Stomach (tissue), 9 donors: ENCODE measurements around the gene PCGF3. TPM values are rescaled to one million over a fixed set of nuclear protein-coding genes. Genes with fewer than 3 reads are reported as not detected.

Source experiments
- DNase-seq, 2 donors: peaks; one replicate each; pipeline versions ENCODE4 v3.0.0 to v3.0.0-alpha.2; 2013 to 2019
- H3K27ac ChIP-seq, 5 donors: fragments of 200-600 bp in 4 of 5; sonication (generic) in 4 of 5; one replicate each; pipeline ENCODE4 v1.5.1; 2013 to 2019; ENCODE audit warnings: mild to moderate bottlenecking in 1 of 5, moderate library complexity in 1 of 5
- H3K27me3 ChIP-seq, 3 donors: fragments of 200-600 bp; sonication (generic); one replicate each; pipeline ENCODE4 v1.5.1; 2017 to 2019; ENCODE audit warnings: mixed run types in 1 of 3
- H3K36me3 ChIP-seq, 4 donors: fragments of 200-600 bp; sonication (generic); 1 replicate in 3 of 4; 2 replicates in 1 of 4; pipeline ENCODE4 v1.5.1; 2016 to 2019
- H3K4me1 ChIP-seq, 4 donors: fragments of 200-600 bp; sonication (generic); one replicate each; pipeline ENCODE4 v1.5.1; 2016 to 2019
- H3K4me3 ChIP-seq, 4 donors: fragments of 200-600 bp; sonication (generic) in 3 of 4; one replicate each; pipeline ENCODE4 v1.5.1; 2016 to 2019; ENCODE audit warnings: mild to moderate bottlenecking in 1 of 4
- H3K9me3 ChIP-seq, 4 donors: fragments of 200-600 bp; sonication (generic); one replicate each; pipeline ENCODE4 v1.5.1; 2016 to 2019
- CTCF ChIP-seq, 7 experiments: fragments of 450-650 bp in 4 of 7; fragments of 200-600 bp in 3 of 7; sonication (generic) in 3 of 7; IDR thresholded peaks; one replicate each; pipeline ENCODE4 v1.5.1; 2016 to 2019; ENCODE audit warnings: antibody characterized with exemption in 7 of 7, control low read depth in 2 of 7, mild to moderate bottlenecking in 1 of 7
- EP300 ChIP-seq: sonication (generic); formaldehyde crosslinking; IDR thresholded peaks from one replicate; pipeline ENCODE4 v1.6.1; 2017; ENCODE audit warnings: antibody characterized with exemption
- POLR2A ChIP-seq, 4 donors: fragments of 450-650 bp; IDR thresholded peaks; one replicate each; pipeline ENCODE4 v1.6.1; 2016; ENCODE audit warnings: antibody characterized with exemption in 4 of 4, control low read depth in 2 of 4, mild to moderate bottlenecking in 1 of 4, moderate library complexity in 1 of 4
- POLR2AphosphoS5 ChIP-seq, 3 donors: sonication (generic); formaldehyde crosslinking; IDR thresholded peaks; one replicate each; pipeline ENCODE4 v1.6.1; 2016; ENCODE audit warnings: antibody characterized with exemption in 3 of 3
- WGBS, 5 donors: extraction: QIAGEN DNeasy Blood & Tissue Kit in 3 of 5; methylation state at CpG; one replicate each; pipeline versions ENCODE4 v1.1.5 to v1.1.7; 2013 to 2018; 5-methylcytosine and 5-hydroxymethylcytosine counted together
- intact Hi-C: fragments of 100-400 bp; cut with DNase I; formaldehyde crosslinking; loops from one replicate; pipeline ENCODE4 v1.15.1; 2023; ENCODE audit warnings: low total_unique reads
- polyA plus RNA-seq, 3 donors: library from polyadenylated mRNA; stranded (reverse); fragments of 200-250 nt; gene quantifications; one replicate each; pipeline ENCODE4 v1.2.3, GENCODE V29; 2013
- total RNA-seq, 5 donors: library from RNA; depleted of rRNA; stranded (reverse); fragments of >200 nt; gene quantifications; one replicate each; pipeline versions ENCODE4 v1.1.0 to v1.2.3, GENCODE V29; 2014 to 2016
- donor health status: healthy with polysubstance abuse.
- donor health status: Bipolar disorder and iron deficiency.
- donor health status: healthy.

PCGF3 gene
- total and polyA plus RNA-seq, 8 donors = 24.7 to 140 (median 62.7) TPM

GRCh38 chr4:738781-739280 is 33.2 kb downstream of the PCGF3 start:
- H3K4me1 ChIP-seq = no peaks in the 10 kb centered on the region
- H3K4me3 ChIP-seq = no peak overlapping the region
- H3K27ac ChIP-seq = no peak overlapping the region
- 59 to 84% (median 79%) methylated on average over 16 of the region's 16 CpGs for WGBS, 5 donors
- no peaks in the 10 kb centered on the region for H3K9me3 ChIP-seq
- TF ChIP-seq CTCF (IDR thresholded peaks at IDR 0.05) (no peak), POLR2A (IDR thresholded peaks at IDR 0.05) (no peak), EP300 (no peak)
- DNase-seq = peak in 1 of 2 donors; percentile 52
- H3K36me3 ChIP-seq = peaks cover 43 to 93% (median 84%) of the 10 kb centered on the region in 4 donors
- no peaks in the 10 kb centered on the region for H3K27me3 ChIP-seq
- intact Hi-C loops = no loop called here

DNA sequence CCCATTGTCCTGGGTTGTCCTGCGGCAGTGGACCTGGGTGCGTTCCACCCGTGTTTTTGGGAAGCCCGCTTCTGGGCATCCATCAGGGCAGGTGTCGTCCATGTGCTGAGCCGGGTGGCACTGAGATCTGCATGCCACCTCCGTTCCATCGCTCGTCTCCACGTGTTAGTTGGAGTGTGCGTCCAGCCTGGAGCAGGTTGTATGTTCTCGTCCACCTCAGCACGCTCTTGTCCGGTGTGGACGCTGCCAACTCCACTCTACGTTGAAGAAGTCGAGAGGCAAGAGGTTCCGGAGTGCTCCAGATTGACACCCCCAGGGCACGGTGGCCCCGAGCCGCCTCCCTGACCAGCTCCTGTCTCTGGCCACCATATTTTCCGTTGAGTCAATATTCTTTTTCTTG is 33.9 kb downstream of the PCGF3 start:
- no peak for DNase-seq
- TF ChIP-seq EP300 (no peak), POLR2A (IDR thresholded peaks at IDR 0.05) (no peak), POLR2AphosphoS5 (IDR thresholded peaks at IDR 0.05) (no peak)
- no peaks in the 10 kb centered on the region for H3K9me3 ChIP-seq
- no peak overlapping the region for H3K4me3 ChIP-seq
- no peak overlapping the region for H3K27ac ChIP-seq
- H3K36me3 ChIP-seq = peaks cover 38 to 93% (median 84%) of the 10 kb centered on the region in 4 donors
- WGBS, 5 donors = 94 to 97% (median 96%) methylated on average over 22 of the region's 22 CpGs
- H3K27me3 ChIP-seq = no peaks in the 10 kb centered on the region
- no peaks in the 10 kb centered on the region for H3K4me1 ChIP-seq
- intact Hi-C loops = no loop called here

GRCh38 chr4:740011-740410 is 34.4 kb downstream of the PCGF3 start:
- 83 to 90% (median 90%) methylated on average over 12 of the region's 12 CpGs for WGBS, 5 donors
- Histone ChIP-seq H3K4me1 (no peaks in the 10 kb centered on the region), H3K27me3 (no peaks in the 10 kb centered on the region), H3K9me3 (no peaks in the 10 kb centered on the region), H3K36me3 (peaks cover 33 to 89% (median 80%) of the 10 kb centered on the region in 4 donors), H3K4me3 (no peak overlapping the region), H3K27ac (no peak overlapping the region)
- TF ChIP-seq EP300 (no peak), POLR2A (IDR thresholded peaks at IDR 0.05) (no peak), CTCF (IDR thresholded peaks at IDR 0.05) (no peak), POLR2AphosphoS5 (IDR thresholded peaks at IDR 0.05) (no peak)
- intact Hi-C loops = no loop called here
- no peak for DNase-seq

GRCh38 chr4:740656-741282 is 35.1 kb downstream of the PCGF3 start:
- Histone ChIP-seq H3K4me1 (no peaks in the 10 kb centered on the region), H3K4me3 (no peak overlapping the region), H3K9me3 (no peaks in the 10 kb centered on the region), H3K36me3 (peaks cover 26 to 82% (median 73%) of the 10 kb centered on the region in 4 donors), H3K27ac (no peak overlapping the region), H3K27me3 (no peaks in the 10 kb centered on the region)
- WGBS, 5 donors = 82 to 84% (median 83%) methylated on average over 19 of the region's 19 CpGs
- no peak for TF ChIP-seq CTCF (IDR thresholded peaks at IDR 0.05)
- no peak for TF ChIP-seq EP300
- TF ChIP-seq POLR2A (IDR thresholded peaks at IDR 0.05) = no peak
- TF ChIP-seq POLR2AphosphoS5 (IDR thresholded peaks at IDR 0.05) = no peak
- no peak for DNase-seq
- intact Hi-C loops = no loop called here
